Parathyroid adenoma (tissue), 2 donors: ENCODE results near the gene PATZ1.
A peak's percentile ranks its signal among the peaks of the same experiment; 100 is the strongest.
"Not testable (repeated sequence)": the region's sequence is repeated elsewhere in the genome, so short reads cannot be mapped to it uniquely, and the experiment has no call there.

Experiments
- H2AFZ ChIP-seq: fragments of 300-600 bp; sonication (generic); one replicate; pipeline ENCODE4 v1.7.0; 2017; ENCODE audit warnings: antibody characterized with exemption, mild to moderate bottlenecking
- H3K27ac ChIP-seq: fragments of 300-600 bp; sonication (generic); one replicate; pipeline ENCODE4 v1.7.0; 2017
- H3K27me3 ChIP-seq: fragments of 300-600 bp; sonication (generic); one replicate; pipeline ENCODE4 v1.7.0; 2017; ENCODE audit warnings: low read length; ENCODE audit not compliant: control insufficient read depth, insufficient read depth
- H3K36me3 ChIP-seq: fragments of 300-600 bp; sonication (generic); one replicate; pipeline ENCODE4 v1.7.0; 2017; ENCODE audit warnings: low read length; ENCODE audit not compliant: control insufficient read depth, insufficient read depth
- H3K4me1 ChIP-seq: fragments of 300-600 bp; sonication (generic); one replicate; pipeline ENCODE4 v1.7.0; 2017; ENCODE audit warnings: control low read depth
- H3K4me2 ChIP-seq: fragments of 300-600 bp; sonication (generic); one replicate; pipeline ENCODE4 v1.7.0; 2017; ENCODE audit warnings: low read length
- H3K4me3 ChIP-seq: fragments of 300-600 bp; sonication (generic); one replicate; pipeline ENCODE4 v1.7.0; 2017; ENCODE audit warnings: low read depth, low read length
- H3K79me2 ChIP-seq: fragments of 300-600 bp; sonication (generic); one replicate; pipeline ENCODE4 v1.7.0; 2017; ENCODE audit warnings: control low read depth
- H3K9ac ChIP-seq: fragments of 300-600 bp; sonication (generic); one replicate; pipeline ENCODE4 v1.7.0; 2017; ENCODE audit warnings: mild to moderate bottlenecking
- H3K9me3 ChIP-seq: fragments of 300-600 bp; sonication (generic); one replicate; pipeline ENCODE4 v1.7.0; 2017; ENCODE audit warnings: low read length; ENCODE audit not compliant: control insufficient read depth
- CTCF ChIP-seq: fragments of 300-600 bp; sonication (generic); IDR thresholded peaks from one replicate; pipeline ENCODE4 v1.7.0; 2017; ENCODE audit warnings: antibody characterized with exemption, mild to moderate bottlenecking
- donor health status: primary hyperparathyroidism.

The PATZ1 gene

GRCh38 chr22:31346255-31346732 is at the start of gene PATZ1:
PATZ1 (minus strand) TSS chr22:31346346; CDS start chr22:31345602, 744 bp downstream.
- Histone ChIP-seq H3K9ac (no peak within 1 kb of the TSS), H3K9me3 (no peaks in the 10 kb centered on the region), H2AFZ (peak within 1 kb of the TSS; percentile 83), H3K4me2 (peak within 1 kb of the TSS; percentile 91), H3K27me3 (no peaks in the 10 kb centered on the region), H3K4me1 (peaks cover 25% of the 10 kb centered on the region), H3K4me3 (peak within 1 kb of the TSS; percentile 74), H3K27ac (peak within 1 kb of the TSS; percentile 89), H3K79me2 (peaks cover 2% of the 10 kb centered on the region), H3K36me3 (no peaks in the 10 kb centered on the region)
- TF ChIP-seq CTCF = no peak

GRCh38 chr22:31394326-31394725 is 48.2 kb upstream of the PATZ1 start:
- Histone ChIP-seq H3K79me2 (no peaks in the 10 kb centered on the region), H2AFZ (no peak overlapping the region), H3K27me3 (no peaks in the 10 kb centered on the region), H3K4me3 (no peak overlapping the region), H3K27ac (no peak overlapping the region), H3K36me3 (no peaks in the 10 kb centered on the region), H3K9me3 (no peaks in the 10 kb centered on the region), H3K4me1 (no peaks in the 10 kb centered on the region), H3K4me2 (no peak overlapping the region), H3K9ac (no peak overlapping the region)
- no peak for TF ChIP-seq CTCF

- no peak overlapping the region for H2AFZ ChIP-seq
- no peaks in the 10 kb centered on the region for H3K9me3 ChIP-seq
- H3K4me1 ChIP-seq = no peaks in the 10 kb centered on the region
- H3K9ac ChIP-seq = no peak overlapping the region
- H3K4me3 ChIP-seq = no peak overlapping the region
- H3K27ac ChIP-seq = no peak overlapping the region
- no peak for TF ChIP-seq CTCF
- no peaks in the 10 kb centered on the region for H3K79me2 ChIP-seq
- no peaks in the 10 kb centered on the region for H3K27me3 ChIP-seq
- H3K4me2 ChIP-seq = no peak overlapping the region
- no peaks in the 10 kb centered on the region for H3K36me3 ChIP-seq
These were observed 47.7 kb upstream of the PATZ1 start for GRCh38 chr22:31393893-31394292.

- not testable (repeated sequence) for H3K4me3 ChIP-seq, H3K36me3 ChIP-seq, H3K27ac ChIP-seq, H3K27me3 ChIP-seq, H3K4me1 ChIP-seq, H3K4me2 ChIP-seq, H3K9me3 ChIP-seq, H3K79me2 ChIP-seq, H2AFZ ChIP-seq, H3K9ac ChIP-seq
These were observed 32.5 kb upstream of the PATZ1 start for GRCh38 chr22:31378651-31379050.

- Histone ChIP-seq H3K36me3 (no peaks in the 10 kb centered on the region), H3K27ac (no peak overlapping the region), H3K4me2 (no peak overlapping the region), H2AFZ (no peak overlapping the region), H3K9me3 (no peaks in the 10 kb centered on the region), H3K79me2 (no peaks in the 10 kb centered on the region), H3K4me3 (no peak overlapping the region), H3K4me1 (no peaks in the 10 kb centered on the region), H3K9ac (no peak overlapping the region), H3K27me3 (no peaks in the 10 kb centered on the region)
- TF ChIP-seq CTCF = no peak
These were observed 32.0 kb upstream of the PATZ1 start for GRCh38 chr22:31378123-31378522.
